ENCODE results near the gene CACNG4.
A peak's percentile ranks its signal among the peaks of the same experiment; 100 is the strongest.

DNA sequence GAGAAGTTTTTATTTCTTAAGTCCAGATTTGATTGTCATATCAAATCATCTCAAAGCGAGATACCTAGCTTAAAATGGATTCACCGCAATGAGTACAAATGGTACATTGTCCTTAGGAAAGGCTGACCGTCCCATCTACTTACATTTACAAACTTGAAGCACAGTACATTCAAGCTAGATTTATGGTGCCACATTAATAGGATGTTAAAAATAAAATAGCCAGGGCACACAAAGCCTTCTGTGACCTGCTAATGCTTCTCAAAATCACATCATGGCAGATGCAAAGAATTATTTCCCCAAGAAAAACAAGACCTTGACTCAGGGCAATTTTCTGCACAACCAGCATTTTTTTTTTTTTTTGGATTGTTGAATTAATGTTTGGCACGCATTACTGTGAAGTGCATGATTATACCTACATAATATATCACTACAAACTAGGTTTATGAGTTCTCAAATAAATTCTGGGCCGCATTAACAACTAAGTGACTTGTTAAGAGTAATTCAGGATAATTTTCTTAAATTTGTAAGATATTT lies 105.2 kb downstream of the CACNG4 start:
- TF ChIP-seq, protein P1, sequence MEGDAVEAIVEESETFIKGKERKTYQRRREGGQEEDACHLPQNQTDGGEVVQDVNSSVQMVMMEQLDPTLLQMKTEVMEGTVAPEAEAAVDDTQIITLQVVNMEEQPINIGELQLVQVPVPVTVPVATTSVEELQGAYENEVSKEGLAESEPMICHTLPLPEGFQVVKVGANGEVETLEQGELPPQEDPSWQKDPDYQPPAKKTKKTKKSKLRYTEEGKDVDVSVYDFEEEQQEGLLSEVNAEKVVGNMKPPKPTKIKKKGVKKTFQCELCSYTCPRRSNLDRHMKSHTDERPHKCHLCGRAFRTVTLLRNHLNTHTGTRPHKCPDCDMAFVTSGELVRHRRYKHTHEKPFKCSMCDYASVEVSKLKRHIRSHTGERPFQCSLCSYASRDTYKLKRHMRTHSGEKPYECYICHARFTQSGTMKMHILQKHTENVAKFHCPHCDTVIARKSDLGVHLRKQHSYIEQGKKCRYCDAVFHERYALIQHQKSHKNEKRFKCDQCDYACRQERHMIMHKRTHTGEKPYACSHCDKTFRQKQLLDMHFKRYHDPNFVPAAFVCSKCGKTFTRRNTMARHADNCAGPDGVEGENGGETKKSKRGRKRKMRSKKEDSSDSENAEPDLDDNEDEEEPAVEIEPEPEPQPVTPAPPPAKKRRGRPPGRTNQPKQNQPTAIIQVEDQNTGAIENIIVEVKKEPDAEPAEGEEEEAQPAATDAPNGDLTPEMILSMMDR (conservative IDR thresholded peaks at IDR 0.05; ENCODE audit: low read depth, low read length) = no peak
- no peak for TF ChIP-seq CHD1 (IDR thresholded peaks at IDR 0.05; ENCODE audit: low read depth, low read length)
- no peak for TF ChIP-seq POLR2A (IDR thresholded peaks at IDR 0.05; ENCODE audit: low read depth, low read length)
- no peak for TF ChIP-seq SMC3 (IDR thresholded peaks at IDR 0.05; ENCODE audit: low read depth, low read length)
- TF ChIP-seq, protein P2, sequence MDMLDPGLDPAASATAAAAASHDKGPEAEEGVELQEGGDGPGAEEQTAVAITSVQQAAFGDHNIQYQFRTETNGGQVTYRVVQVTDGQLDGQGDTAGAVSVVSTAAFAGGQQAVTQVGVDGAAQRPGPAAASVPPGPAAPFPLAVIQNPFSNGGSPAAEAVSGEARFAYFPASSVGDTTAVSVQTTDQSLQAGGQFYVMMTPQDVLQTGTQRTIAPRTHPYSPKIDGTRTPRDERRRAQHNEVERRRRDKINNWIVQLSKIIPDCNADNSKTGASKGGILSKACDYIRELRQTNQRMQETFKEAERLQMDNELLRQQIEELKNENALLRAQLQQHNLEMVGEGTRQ (IDR thresholded peaks at IDR 0.05; ENCODE audit: low read depth, low read length) = no peak
- TF ChIP-seq RFX5 (IDR thresholded peaks at IDR 0.05; ENCODE audit: low read depth, low read length) = no peak
- no peak for TF ChIP-seq MXI1 (IDR thresholded peaks at IDR 0.05; ENCODE audit: borderline replicate concordance, low read depth, low read length)
- TF ChIP-seq, protein P3, sequence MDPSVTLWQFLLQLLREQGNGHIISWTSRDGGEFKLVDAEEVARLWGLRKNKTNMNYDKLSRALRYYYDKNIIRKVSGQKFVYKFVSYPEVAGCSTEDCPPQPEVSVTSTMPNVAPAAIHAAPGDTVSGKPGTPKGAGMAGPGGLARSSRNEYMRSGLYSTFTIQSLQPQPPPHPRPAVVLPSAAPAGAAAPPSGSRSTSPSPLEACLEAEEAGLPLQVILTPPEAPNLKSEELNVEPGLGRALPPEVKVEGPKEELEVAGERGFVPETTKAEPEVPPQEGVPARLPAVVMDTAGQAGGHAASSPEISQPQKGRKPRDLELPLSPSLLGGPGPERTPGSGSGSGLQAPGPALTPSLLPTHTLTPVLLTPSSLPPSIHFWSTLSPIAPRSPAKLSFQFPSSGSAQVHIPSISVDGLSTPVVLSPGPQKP (IDR thresholded peaks at IDR 0.05; ENCODE audit: borderline replicate concordance, low read depth, low read length) = no peak
- TF ChIP-seq RAD21 (IDR thresholded peaks at IDR 0.05; ENCODE audit: low read length) = no peak
- no peak for TF ChIP-seq NFE2L2 (IDR thresholded peaks at IDR 0.05; ENCODE audit: low read depth, low read length)
- TF ChIP-seq CEBPB (IDR thresholded peaks at IDR 0.05; ENCODE audit: low read depth, low read length) = no peak
- no peak for TF ChIP-seq BHLHE40 (IDR thresholded peaks at IDR 0.05; ENCODE audit: low read depth, low read length)
- TF ChIP-seq MAFK (IDR thresholded peaks at IDR 0.05; ENCODE audit: low read depth, low read length) = peak; percentile 36; the same call in 1 of the 2 replicates

Measured in IMR-90 (cell line).